EH (cell line): Measurements from ENCODE around the gene EFTUD2.

Experiments
- DNase-seq: peaks from one replicate; pipeline ENCODE4 v3.0.0-alpha.2; 2015; ENCODE audit warnings: low read depth

EFTUD2 gene

DNA sequence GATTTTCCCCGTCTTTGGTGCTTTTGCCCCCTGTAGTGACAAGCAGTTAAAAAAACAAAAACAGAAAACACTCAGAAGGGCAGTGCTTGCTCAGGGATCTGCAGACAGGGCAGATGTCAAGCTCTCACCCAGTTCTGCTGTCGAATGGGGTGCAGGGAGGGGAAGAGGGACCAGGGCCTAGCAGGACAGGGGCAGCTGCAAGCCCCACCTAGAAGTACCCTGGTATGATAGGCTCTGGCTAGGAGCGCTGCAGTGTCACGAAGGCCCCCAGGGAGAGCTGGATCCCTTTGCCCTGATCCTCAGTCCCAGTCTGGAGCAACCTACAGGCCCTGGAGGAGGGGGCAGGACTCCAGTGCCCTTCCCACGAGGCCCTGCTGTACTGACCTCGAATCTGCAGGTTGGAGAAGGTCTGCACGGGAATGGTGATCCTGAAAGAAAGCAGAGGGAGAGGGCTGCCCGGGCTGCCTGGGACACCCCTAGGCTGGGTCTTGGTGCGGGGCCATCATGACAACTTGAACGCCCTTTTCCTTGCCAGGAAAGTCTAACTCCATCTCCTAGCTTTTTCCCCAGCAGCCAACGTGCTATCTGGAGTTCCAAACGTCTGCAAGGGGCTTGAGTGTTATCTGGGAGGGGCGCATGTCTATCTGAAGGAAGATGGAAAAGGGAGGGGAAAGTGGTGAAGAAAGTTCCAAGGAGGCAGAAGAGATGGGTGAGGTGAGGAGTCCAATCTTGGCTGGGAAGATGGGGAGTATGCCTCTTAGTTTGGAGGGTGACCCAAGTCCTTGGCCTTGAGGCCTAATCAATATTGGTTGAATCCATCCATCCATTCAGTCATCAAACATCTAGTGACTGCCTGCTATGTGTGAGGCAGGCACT is 11.2 kb upstream of the EFTUD2 start:
- DNase-seq, result no peak

DNA sequence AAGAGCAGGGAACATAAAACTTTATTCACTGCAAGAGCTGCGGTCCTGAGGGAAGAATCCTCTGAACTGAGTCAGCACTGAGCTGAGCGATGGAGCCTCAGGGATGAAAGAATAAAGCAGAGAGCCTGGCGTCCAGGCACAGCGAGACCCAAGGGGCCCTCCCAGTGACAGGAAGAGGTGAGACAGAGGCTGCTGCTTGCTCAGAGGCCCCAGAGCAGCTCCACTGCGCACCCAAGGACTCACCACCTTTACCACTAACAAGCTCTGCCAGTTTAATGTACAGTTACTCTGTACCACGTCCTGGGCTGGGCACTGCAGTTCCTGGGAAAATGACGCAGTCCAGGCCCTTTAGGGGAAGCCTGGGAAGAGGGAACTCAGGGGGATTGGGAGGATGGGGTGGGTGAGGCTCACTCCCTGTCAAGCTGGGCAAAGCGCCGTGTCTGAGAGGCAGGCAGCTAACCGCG is 10.5 kb upstream of the EFTUD2 start:
- peak; percentile 95 for DNase-seq

- DNase-seq, result no peak
These were observed 9.6 kb upstream of the EFTUD2 start for GRCh38 chr17:44908761-44909326.

- no peak for DNase-seq
These were observed 8.7 kb upstream of the EFTUD2 start for GRCh38 chr17:44907729-44908470.

GRCh38 chr17:44906763-44907728 is 7.8 kb upstream of the EFTUD2 start:
- DNase-seq, result no peak

GRCh38 chr17:44906010-44906646 is 6.9 kb upstream of the EFTUD2 start:
- peak; percentile 98 for DNase-seq

- DNase-seq, result peak; percentile 15
These were observed 6.1 kb upstream of the EFTUD2 start for GRCh38 chr17:44905006-44906000.

GRCh38 chr17:44904001-44904984 is 5.0 kb upstream of the EFTUD2 start:
- no peak for DNase-seq

DNA sequence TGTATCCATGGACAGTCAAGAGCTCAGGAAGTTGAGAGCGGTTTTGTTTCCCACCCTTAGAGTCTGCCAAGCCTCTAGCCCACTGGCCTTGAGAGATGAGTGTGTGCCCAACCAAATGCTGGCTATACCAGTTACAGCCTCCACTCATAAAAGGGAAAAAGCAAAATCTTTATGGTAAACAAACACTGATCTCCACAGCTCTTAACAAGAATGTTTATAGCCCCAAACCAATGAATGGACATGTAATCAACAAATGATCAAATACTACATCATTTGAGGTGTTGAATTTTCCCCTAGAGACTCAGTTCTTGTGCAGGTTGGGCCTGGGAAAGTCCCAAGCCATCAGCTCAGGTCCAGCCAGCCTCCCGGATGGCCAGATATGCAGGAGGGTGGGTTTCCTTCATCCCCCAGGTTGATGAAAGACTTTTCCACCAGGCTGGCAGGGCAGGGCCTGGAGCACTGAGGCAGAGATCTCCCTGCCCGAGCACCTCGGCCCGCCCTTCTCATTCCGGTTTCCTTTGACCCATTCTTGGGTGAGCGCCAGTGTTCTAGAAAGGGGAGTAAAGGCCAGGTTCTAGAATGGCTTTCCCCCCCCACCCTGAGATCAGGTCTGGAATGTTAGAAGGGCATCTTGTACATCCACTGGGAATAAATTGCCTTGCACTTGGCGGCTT is 3.9 kb upstream of the EFTUD2 start:
- no peak for DNase-seq

DNA sequence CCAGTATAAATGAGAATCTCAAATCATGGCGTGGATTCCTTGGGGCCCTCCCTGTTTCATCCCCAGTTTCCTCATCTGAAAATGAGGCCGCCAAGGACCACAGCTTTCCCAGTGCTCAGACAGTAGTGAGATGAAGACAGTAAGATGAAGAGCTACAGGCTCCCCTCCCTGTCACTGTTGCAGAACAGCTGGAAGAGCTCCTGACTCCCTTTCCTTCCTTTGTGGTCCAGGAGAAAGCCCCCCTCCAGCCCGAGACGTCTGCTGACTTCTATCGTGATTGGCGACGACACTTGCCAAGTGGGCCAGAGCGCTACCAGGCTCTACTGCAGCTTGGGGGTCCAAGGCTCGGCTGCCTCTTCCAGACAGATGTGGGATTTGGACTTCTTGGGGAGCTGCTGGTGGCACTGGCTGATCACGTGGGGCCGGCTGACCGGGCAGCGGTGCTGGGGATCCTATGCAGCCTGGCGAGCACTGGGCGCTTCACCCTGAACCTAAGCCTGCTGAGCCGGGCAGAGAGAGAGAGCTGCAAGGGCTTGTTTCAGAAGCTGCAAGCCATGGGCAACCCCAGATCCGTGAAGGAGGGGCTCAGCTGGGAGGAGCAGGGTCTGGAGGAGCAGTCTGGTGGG is 3.0 kb upstream of the EFTUD2 start:
- DNase-seq, result no peak

GRCh38 chr17:44901411-44901921 is 2.2 kb upstream of the EFTUD2 start:
- peak; percentile 86 for DNase-seq

DNA sequence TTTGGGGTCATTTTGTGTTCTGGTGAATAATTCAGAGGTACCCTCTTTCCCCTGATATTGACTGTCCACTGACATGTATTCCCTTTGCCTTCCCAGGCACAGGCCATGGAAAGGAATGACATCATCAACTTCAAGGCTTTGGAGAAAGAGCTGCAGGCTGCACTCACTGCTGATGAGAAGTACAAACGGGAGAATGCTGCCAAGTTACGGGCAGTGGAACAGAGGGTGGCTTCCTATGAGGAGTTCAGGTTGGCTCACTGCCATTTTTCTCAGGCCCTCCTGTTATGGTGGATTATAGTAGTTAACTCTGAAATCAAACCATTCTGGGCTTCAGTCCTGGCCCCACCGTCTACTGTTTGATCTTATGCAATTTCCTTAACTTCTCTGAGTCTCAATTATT is 1.6 kb upstream of the EFTUD2 start:
- DNase-seq, result peak; percentile 82

DNA sequence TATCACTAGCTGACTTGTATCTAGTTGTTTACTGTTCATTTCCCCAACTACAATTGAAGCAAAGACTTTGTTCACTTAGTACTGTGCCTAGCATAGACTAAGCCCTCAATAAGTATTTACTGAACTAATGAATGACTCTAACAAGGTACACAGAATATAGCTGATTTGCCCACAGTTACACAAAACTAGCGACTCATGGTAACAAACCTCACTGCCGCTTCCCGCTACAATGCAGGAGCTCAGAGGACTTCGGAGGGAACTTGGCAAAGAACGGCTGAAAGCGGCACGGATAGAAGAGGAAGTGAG is 524 bp downstream of the EFTUD2 start:
- DNase-seq, result peak; percentile 62

- DNase-seq, result no peak
These were observed 4.6 kb downstream of the EFTUD2 start for GRCh38 chr17:44894642-44895041.

DNA sequence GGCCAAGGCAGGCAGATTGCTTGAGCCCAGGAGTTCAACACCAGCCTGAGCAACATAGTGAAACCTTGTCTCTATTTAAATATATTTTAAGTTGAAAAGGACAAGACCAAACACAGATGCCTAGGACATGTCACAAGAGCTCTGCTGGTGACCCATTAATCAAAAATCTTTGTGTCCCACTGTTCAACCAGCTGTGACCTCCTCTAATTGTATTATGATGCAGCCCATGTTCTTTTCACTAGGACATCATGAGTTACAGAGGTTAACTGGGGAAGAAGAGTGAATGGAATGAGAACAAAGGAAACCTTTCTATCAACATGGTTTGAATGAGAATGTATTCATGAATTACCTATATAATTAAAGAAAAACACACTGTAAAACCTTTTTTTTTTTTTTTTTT is 7.0 kb downstream of the EFTUD2 start:
- DNase-seq, result no peak

- DNase-seq, result no peak
These were observed 10.2 kb downstream of the EFTUD2 start for GRCh38 chr17:44889003-44889402.
